K562 (cell line): ENCODE results near the gene EXT2. TPM values are rescaled to one million over a fixed set of nuclear protein-coding genes. Genes with fewer than 3 reads are reported as not detected.
A peak's percentile ranks its signal among the peaks of the same experiment; 100 is the strongest.

Experiments used
- CC2D1A ChIP-seq: fragments of 450-650 bp; IDR thresholded peaks from 2 replicates; pipeline ENCODE4 v1.6.1; 2017; ENCODE audit warnings: mild to moderate bottlenecking
- E2F4 ChIP-seq: sonication (generic); formaldehyde crosslinking; IDR thresholded peaks from 2 replicates; pipeline ENCODE4 v1.8.0; 2022; ENCODE audit warnings: mild to moderate bottlenecking, low read depth, missing genetic modification reagents
- FOXK1 ChIP-seq: sonication (generic); formaldehyde crosslinking; IDR thresholded peaks from 2 replicates; pipeline ENCODE4 v1.8.0; 2022; ENCODE audit warnings: missing genetic modification reagents, mild to moderate bottlenecking, borderline replicate concordance
- KLF1 ChIP-seq: fragments of 450-650 bp; IDR thresholded peaks from 2 replicates; pipeline ENCODE4 v1.6.1; 2016; ENCODE audit warnings: missing genetic modification characterization, missing compliant biosample characterization
- MGA ChIP-seq: fragments of 450-650 bp; IDR thresholded peaks from 2 replicates; pipeline ENCODE4 v1.6.1; 2016; ENCODE audit warnings: mild to moderate bottlenecking, moderate library complexity
- PKNOX1 ChIP-seq: fragments of 450-650 bp; IDR thresholded peaks from 2 replicates; pipeline ENCODE4 v1.6.1; 2016
- POLR2B ChIP-seq: fragments of 450-650 bp; IDR thresholded peaks from 2 replicates; pipeline ENCODE4 v1.6.1; 2018; ENCODE audit warnings: low read depth; ENCODE audit not compliant: partially characterized antibody
- SMAD4 ChIP-seq: fragments of 250-450 bp; sonication (Bioruptor Pico); conservative IDR thresholded peaks from 2 replicates; pipeline ENCODE4 v1.8.0; 2021; ENCODE audit warnings: inconsistent platforms, mild to moderate bottlenecking, moderate library complexity
- SRSF3 ChIP-seq: fragments of 200-400 bp; formaldehyde crosslinking; IDR thresholded peaks from 2 replicates; pipeline ENCODE4 v1.6.1; 2016; ENCODE audit warnings: mild to moderate bottlenecking, low read length, moderate library complexity; ENCODE audit not compliant: insufficient read depth
- ZKSCAN3 ChIP-seq: fragments of 250-450 bp; sonication (Bioruptor Pico); IDR thresholded peaks from 2 replicates; pipeline ENCODE4 v1.4.0; 2020
- ZNF175 ChIP-seq: fragments of 200-800 bp; sonication (Bioruptor generic); IDR thresholded peaks from 2 replicates; pipeline ENCODE4 v1.6.1; 2016; ENCODE audit warnings: low read depth, mild to moderate bottlenecking, missing genetic modification characterization, missing compliant biosample characterization
- ZSCAN29 ChIP-seq: fragments of 450-650 bp; IDR thresholded peaks from 2 replicates; pipeline ENCODE4 v1.6.1; 2017
- polyA plus RNA-seq, 8 experiments: library from polyadenylated mRNA; depleted of rRNA in 4 of 8; stranded (reverse) in 5 of 8; unstranded in 3 of 8; fragments of >200 nt; fragmentation: Nextera tagmentation in 2 of 8; fragmentation: Illumina TruSeq in 1 of 8; extraction: Ambion mirVana in 2 of 8; extraction: Trizol in 1 of 8; gene quantifications; 2 replicates each; pipeline versions ENCODE4 v1.2.1 to v1.2.3, GENCODE V29; 2011 to 2014; ENCODE audit warnings: inconsistent platforms in 1 of 8, missing spikeins in 1 of 8
- total RNA-seq, 7 experiments: library from RNA; depleted of rRNA in 6 of 7; stranded (reverse); fragments of >200 nt in 6 of 7; fragmentation: Illumina TruSeq in 2 of 7; extraction: Trizol in 2 of 7; gene quantifications; 2 replicates each; pipeline versions ENCODE4 v1.2.1 to v1.2.3, GENCODE V29; 2011 to 2021; ENCODE audit warnings: low replicate concordance in 1 of 7

Gene EXT2
- total and polyA plus RNA-seq, 9 of the 15 experiments (the other 6 are each of a cell fraction or from before 2014, with no cell fraction given), result 7.5 to 52.1 (median 38.1) TPM

GRCh38 chr11:44269369-44270351 is 174.2 kb downstream of the EXT2 start (continued):
- TF ChIP-seq MGA (no peak), E2F4 (CRISPR knock-in tag) (no peak), ZNF175 (CRISPR knock-in tag) (peak; percentile 55; the same call in 1 of the 2 replicates), SRSF3 (no peak), PKNOX1 (peak; percentile 65), FOXK1 (CRISPR knock-in tag) (no peak), ZSCAN29 (no peak), CC2D1A (peak; percentile 92; the same call in 1 of the 2 replicates), POLR2B (no peak), KLF1 (tag) (no peak), SMAD4 (CRISPR knock-in tag) (peak; percentile 90), ZKSCAN3 (CRISPR knock-in tag) (no peak)
